ENCODE measurements around the gene ATXN1. TPM values are rescaled to one million over a fixed set of nuclear protein-coding genes. Genes with fewer than 3 reads are reported as not detected.

Gene ATXN1
- total and polyA plus RNA-seq, 7 donors = 1.3 to 50.9 (median 21.6) TPM

DNA sequence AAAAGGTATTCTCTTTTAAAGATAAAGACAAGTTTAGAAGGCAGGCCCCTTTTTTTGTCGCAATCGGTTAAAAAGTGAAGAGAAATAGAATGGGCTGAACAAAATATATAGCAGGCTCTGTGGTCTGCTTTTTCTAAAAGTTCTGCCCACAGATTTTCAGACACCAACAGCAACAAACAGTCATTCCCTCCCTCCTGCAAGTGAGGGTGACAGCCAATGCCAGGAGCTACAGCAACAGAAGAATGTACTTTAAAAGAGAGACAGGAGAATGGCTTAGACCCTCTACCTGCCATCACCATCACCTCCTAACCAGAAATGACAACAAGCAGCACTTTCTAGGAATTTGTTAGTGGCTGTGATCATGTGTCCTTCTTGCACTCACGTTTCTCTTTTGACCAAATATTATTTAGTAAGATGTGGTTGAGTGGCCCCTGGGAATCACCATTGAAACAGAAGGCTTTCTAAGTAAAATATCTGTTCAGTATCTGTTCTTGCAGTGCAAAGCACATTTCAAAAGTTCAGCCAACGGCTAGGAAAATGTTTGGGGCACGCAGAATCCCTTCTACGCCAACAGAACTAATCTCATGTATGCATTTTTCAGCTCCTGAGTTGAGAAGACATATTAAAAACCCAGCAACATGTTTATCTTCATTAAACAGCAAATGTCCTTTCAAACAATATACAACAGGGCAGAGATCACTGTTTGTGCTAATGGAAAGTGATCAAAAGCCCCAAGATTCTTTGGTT is 248.5 kb downstream of the ATXN1 start:
- Histone ChIP-seq H3K27ac (no peak overlapping the region), H3K4me1 (peaks cover 41% of the 10 kb centered on the region), H3K4me3 (no peak overlapping the region), H3K36me3 (ENCODE audit: insufficient read depth in 1 of 2, low read depth in 1 of 2) (no peaks in the 10 kb centered on the region), H3K27me3 (ENCODE audit: insufficient read depth in 3 of 3, low read length in 2 of 3) (no peaks in the 10 kb centered on the region), H3K9me3 (no peaks in the 10 kb centered on the region)
- DNase-seq (no peak), ATAC-seq (no peak)
- WGBS, 3 donors = 71 to 75% (median 74%) methylated on average over 6 of the region's 6 CpGs
- TF ChIP-seq, protein P1, sequence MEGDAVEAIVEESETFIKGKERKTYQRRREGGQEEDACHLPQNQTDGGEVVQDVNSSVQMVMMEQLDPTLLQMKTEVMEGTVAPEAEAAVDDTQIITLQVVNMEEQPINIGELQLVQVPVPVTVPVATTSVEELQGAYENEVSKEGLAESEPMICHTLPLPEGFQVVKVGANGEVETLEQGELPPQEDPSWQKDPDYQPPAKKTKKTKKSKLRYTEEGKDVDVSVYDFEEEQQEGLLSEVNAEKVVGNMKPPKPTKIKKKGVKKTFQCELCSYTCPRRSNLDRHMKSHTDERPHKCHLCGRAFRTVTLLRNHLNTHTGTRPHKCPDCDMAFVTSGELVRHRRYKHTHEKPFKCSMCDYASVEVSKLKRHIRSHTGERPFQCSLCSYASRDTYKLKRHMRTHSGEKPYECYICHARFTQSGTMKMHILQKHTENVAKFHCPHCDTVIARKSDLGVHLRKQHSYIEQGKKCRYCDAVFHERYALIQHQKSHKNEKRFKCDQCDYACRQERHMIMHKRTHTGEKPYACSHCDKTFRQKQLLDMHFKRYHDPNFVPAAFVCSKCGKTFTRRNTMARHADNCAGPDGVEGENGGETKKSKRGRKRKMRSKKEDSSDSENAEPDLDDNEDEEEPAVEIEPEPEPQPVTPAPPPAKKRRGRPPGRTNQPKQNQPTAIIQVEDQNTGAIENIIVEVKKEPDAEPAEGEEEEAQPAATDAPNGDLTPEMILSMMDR (IDR thresholded peaks at IDR 0.05) = no peak
- intact Hi-C loops (cut with DNase I) = loop anchor here (5.0 kb wide), 2 partner anchors 250 to 260 kb away; partner anchors contain the start of gene ATXN1 (in 1 of the 2)

DNA sequence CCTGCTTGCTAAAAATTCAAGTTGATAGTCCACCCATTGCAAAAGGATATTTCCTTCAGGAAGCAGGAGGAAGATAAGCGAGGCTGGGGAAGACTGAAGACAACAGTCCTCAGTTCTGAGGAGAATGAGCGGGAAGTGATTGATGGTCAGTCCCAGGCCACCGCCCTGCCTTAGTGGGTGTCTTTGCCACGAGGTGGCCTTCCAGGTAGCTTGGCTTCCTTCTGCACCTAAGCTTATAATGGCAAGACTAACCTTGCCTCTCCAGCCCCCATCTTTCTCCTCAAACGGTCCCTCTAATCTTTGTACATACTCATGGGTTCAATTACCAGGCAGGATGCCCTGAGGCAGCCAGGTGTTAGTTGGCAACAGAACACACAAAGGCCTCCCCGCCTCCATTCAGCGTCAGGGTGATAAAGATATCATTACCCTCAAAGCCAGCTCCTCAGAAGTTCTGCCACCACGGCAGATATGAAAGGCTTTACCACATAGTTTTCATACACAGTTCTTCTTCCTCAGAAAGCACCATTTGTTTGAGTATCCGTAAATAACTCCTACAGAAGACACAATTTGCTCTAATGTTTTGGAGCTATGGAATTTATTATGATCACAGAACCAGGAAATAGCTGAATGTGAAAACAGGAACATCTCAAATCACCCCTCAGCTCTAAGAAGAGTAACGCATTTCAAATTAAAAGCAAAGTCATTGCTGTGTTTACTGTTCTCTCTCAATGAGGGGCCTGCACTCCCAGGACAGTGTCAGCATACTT is 249.4 kb downstream of the ATXN1 start:
- DNase-seq (no peak), ATAC-seq (no peak)
- TF ChIP-seq, protein P1 (IDR thresholded peaks at IDR 0.05) = no peak
- Histone ChIP-seq H3K27ac (no peak overlapping the region), H3K36me3 (ENCODE audit: insufficient read depth in 1 of 2, low read depth in 1 of 2) (no peaks in the 10 kb centered on the region), H3K27me3 (ENCODE audit: insufficient read depth in 3 of 3, low read length in 2 of 3) (no peaks in the 10 kb centered on the region), H3K4me1 (peaks cover 41% of the 10 kb centered on the region), H3K9me3 (no peaks in the 10 kb centered on the region), H3K4me3 (no peak overlapping the region)
- WGBS, 3 donors = 57 to 59% (median 57%) methylated on average over 10 of the region's 10 CpGs
- intact Hi-C loops (cut with DNase I) = loop anchor here (5.0 kb wide), 2 partner anchors 250 to 260 kb away; partner anchors contain the start of gene ATXN1 (in 1 of the 2)

DNA sequence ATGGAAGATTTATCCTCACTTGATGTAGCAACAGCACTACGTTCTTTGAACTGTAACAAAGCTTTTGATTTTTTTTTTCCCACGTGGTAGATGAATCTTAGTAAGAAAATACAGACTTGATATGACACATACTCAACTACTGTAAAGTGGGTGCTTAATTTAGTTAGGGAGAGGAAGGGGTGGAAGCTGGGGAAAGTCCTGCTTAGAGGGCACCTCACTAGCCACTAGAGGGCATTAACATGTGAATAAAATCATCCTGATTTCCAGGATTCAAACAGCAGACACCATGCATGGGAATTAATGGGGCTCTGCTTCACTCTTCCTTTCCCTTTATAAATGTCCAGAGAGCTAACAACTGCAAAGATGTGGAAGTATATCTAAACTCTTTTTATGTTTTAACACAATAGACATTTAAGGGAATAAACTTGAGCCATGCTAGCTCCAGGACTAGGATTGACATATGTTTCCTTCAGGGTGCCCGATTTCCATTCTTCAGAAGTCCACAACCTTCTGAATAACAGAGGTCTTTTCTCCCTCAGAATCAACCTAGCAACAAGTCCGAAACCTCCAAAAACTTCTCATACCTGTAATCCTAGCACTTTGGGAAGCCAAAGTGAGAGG is 250.1 kb downstream of the ATXN1 start:
- intact Hi-C loops (cut with DNase I) = loop anchor here (5.0 kb wide), 2 partner anchors 251 to 261 kb away; partner anchors contain the start of gene ATXN1 (in 1 of the 2)
- Histone ChIP-seq H3K9me3 (no peaks in the 10 kb centered on the region), H3K27me3 (ENCODE audit: insufficient read depth in 3 of 3, low read length in 2 of 3) (no peaks in the 10 kb centered on the region), H3K36me3 (ENCODE audit: insufficient read depth in 1 of 2, low read depth in 1 of 2) (no peaks in the 10 kb centered on the region), H3K4me3 (no peak overlapping the region), H3K27ac (no peak overlapping the region), H3K4me1 (peaks cover 41% of the 10 kb centered on the region)
- ATAC-seq (peak; percentile 51 to 70 (median 62)), DNase-seq (no peak)
- WGBS, 3 donors = 70 to 75% (median 74%) methylated on average over 4 of the region's 4 CpGs
- TF ChIP-seq, protein P1 (IDR thresholded peaks at IDR 0.05) = peak; percentile 58

DNA sequence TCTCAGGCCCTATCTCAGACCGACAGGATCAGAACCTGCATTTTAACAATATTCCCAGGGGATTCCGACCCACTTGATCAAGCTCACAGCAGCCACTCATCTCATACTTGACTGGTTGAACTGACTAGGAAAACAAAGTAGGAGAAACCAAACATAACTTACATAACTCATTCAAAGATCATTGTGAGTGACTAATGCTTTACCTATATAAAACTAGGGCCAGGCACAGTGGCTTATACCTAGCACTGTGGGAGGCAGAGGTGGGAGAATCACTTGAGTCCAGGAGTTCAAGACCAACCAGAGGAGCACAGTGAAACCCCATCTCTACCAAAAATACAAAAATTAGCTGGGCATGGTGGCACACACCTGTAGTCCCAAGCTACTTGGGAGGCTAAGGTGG is 251.0 kb downstream of the ATXN1 start:
- no peaks in the 10 kb centered on the region for H3K27me3 ChIP-seq (ENCODE audit: insufficient read depth in 3 of 3, low read length in 2 of 3)
- DNase-seq = no peak
- H3K9me3 ChIP-seq = no peaks in the 10 kb centered on the region
- WGBS, 3 donors = 81 to 91% (median 83%) methylated on average over 2 of the region's 2 CpGs
- ATAC-seq = no peak
- H3K4me3 ChIP-seq = no peak overlapping the region
- no peak overlapping the region for H3K27ac ChIP-seq
- TF ChIP-seq, protein P1 (IDR thresholded peaks at IDR 0.05) = no peak
- no peaks in the 10 kb centered on the region for H3K36me3 ChIP-seq (ENCODE audit: insufficient read depth in 1 of 2, low read depth in 1 of 2)
- intact Hi-C loops (cut with DNase I) = loop anchor here (5.0 kb wide), 2 partner anchors 252 to 262 kb away; partner anchors contain the start of gene ATXN1 (in 1 of the 2)
- peaks cover 41% of the 10 kb centered on the region for H3K4me1 ChIP-seq

Measured in psoas muscle (tissue), 8 donors.